NCI-H2107 (cell line): ENCODE results near the gene KLHL29.

Experiments
- DNase-seq: peaks from one replicate; lab custom pipeline; 2025; lab: John Stamatoyannopoulos, UW

KLHL29 gene

GRCh38 chr2:23493846-23494245, 108.9 kb downstream of the KLHL29 start:
- DNase-seq = no peak

GRCh38 chr2:23494286-23494685, 109.3 kb downstream of the KLHL29 start:
- DNase-seq = no peak

- DNase-seq = no peak
These were observed 110.7 kb downstream of the KLHL29 start for GRCh38 chr2:23495661-23496114.

- DNase-seq = no peak
These were observed 111.5 kb downstream of the KLHL29 start for GRCh38 chr2:23496456-23496855.

GRCh38 chr2:23497063-23497462, 112.1 kb downstream of the KLHL29 start:
- DNase-seq = no peak

- no peak for DNase-seq
These were observed 112.6 kb downstream of the KLHL29 start for GRCh38 chr2:23497536-23497935.

GRCh38 chr2:23498943-23499342, 114.0 kb downstream of the KLHL29 start:
- no peak for DNase-seq

GRCh38 chr2:23499439-23499838, 114.5 kb downstream of the KLHL29 start:
- no peak for DNase-seq

- no peak for DNase-seq
These were observed 115.9 kb downstream of the KLHL29 start for GRCh38 chr2:23500836-23501235.

- no peak for DNase-seq
These were observed 117.1 kb downstream of the KLHL29 start for GRCh38 chr2:23502096-23502495.

GRCh38 chr2:23503097-23503496, 118.1 kb downstream of the KLHL29 start:
- DNase-seq = no peak

GRCh38 chr2:23503682-23504081, 118.7 kb downstream of the KLHL29 start:
- DNase-seq = no peak

- DNase-seq = no peak
These were observed 119.6 kb downstream of the KLHL29 start for GRCh38 chr2:23504591-23504990.

- DNase-seq = no peak
These were observed 120.4 kb downstream of the KLHL29 start for GRCh38 chr2:23505218-23505983.

- no peak for DNase-seq
These were observed 121.0 kb downstream of the KLHL29 start for GRCh38 chr2:23505984-23506380.

GRCh38 chr2:23506531-23507266, 121.7 kb downstream of the KLHL29 start:
- no peak for DNase-seq

- DNase-seq = no peak
These were observed 122.5 kb downstream of the KLHL29 start for GRCh38 chr2:23507267-23508065.

GRCh38 chr2:23508066-23508390, 123.0 kb downstream of the KLHL29 start:
- no peak for DNase-seq

GRCh38 chr2:23509103-23509502, 124.1 kb downstream of the KLHL29 start:
- no peak for DNase-seq

- DNase-seq = no peak
These were observed 124.8 kb downstream of the KLHL29 start for GRCh38 chr2:23509596-23510292.

- DNase-seq = no peak
These were observed 125.5 kb downstream of the KLHL29 start for GRCh38 chr2:23510471-23510870.

GRCh38 chr2:23512778-23513177, 127.8 kb downstream of the KLHL29 start:
- no peak for DNase-seq
